ENCODE data around the gene HTR2B.
"Not testable (repeated sequence)": the region's sequence is repeated elsewhere in the genome, so short reads cannot be mapped to it uniquely, and the experiment has no call there.

The HTR2B gene

DNA sequence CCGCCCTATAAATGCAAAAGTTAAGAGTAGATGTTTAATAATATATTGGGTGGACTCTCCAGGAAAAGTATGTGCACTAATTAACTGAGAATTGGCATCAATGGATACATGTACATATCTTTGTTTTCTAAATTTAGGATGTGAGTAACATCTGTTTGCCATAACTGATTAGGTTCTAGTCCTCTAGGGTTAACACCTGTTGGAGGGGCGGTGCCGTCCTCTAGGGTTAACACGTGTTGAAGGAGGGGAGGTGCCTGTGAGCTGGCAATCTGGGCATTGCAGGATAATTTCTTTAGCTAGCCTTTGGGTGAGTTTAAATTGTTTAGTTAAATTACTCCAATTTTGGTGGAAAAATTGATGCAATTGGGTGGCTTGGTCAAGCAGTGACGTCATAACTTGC is 30.9 kb downstream of the HTR2B start:
- DNase-seq, result no peak

DNA sequence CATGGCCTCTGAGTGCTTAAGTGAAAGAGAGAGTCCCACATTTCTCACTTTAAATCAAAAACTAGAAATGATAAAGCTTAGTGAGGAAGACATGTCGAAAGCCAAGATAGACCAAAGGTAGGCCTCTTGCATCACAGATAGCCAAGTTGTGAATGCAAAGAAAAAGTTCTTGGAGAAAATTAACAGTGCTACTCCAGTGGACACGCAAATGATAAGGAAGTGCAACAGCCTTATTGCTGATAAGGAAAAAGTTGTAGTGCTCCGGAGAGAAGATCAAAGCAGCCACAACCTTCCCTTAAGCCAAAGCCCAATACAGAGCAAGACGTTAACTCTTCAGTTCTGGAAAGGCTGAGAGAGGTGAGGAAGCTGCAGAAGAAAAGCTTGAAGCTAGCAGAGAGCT is 36.1 kb downstream of the HTR2B start:
- no peak for DNase-seq

DNA sequence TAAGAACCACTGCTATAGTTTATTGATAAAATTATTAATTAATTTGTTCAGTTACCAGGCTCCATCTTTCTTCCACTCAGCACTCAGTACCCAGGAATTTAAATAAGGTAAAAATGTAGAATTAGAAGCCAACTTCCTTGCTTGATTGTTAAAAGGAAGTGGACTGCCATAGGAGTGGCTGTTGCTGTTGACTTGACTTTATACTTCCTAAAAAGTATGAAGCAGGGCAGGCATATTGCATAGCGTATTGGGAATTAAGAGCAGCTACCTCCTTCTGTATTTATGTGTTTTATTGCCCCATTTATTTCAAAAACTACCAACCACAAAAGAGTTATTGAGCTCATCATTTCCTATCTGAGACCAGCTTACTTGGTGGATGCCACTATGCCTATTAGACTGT is 40.3 kb downstream of the HTR2B start:
- DNase-seq, result no peak

DNA sequence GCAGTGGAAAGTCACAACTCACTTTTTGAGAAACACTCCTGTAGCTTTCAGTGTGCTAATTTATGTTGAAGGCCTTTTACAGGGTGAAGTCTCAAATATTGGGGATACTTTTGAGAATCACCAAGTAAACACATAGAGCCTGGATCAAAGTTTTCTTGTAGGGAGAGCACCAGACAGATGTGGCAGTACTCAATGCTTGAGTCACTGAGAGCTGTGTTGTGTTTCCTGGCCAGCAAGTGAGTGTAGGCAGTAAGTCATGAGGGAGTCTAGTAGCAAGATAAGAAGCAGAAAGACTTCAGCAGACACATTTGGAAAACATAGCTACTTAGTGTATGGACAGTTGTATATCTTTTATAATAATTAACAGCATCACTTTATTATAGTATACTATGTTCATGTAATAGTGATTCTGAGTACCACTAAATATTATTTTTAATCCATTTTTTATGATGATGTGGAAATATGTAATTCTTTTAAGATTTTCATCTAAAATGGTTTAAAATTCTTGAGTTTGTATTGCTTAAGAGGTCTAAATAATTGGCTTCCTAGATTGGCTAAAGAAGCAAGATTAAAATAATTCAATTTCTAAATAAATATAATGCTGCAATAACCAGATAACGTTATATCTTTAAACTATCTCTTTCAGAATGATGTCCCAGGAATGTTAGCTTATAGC is 55.3 kb downstream of the HTR2B start:
- DNase-seq, result no peak

DNA sequence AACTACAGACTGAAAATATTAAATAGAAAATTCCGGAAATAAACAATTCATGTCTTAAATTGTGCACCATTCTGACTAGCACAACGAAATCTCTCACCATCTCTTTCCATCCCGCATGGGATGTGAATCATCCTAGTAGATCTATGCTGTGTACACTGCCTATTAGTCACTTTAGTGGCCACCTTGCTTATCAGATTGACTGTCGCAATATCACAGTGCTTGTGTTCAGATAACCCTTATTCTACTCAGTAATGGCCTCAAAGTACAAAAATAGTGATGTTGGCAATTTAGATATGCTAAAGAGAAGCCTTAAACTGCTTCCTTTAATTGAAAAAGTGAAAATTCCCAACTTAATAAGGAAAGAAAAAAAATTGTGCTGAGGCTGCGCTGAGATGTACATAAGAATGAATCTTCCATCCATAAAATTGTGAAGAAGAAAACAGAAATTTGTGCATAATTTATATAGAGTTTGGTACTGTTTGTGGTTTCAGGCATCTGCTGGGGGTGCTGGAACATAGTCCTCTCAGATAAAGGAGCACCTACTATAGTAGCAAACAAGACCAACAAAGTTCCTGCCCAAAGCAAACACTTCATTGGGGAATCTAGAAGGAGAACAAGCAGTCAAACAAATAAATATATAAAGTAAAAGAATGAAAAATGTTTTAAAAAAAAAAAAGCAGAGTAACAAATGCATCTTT is 56.2 kb downstream of the HTR2B start:
- DNase-seq, result no peak

DNA sequence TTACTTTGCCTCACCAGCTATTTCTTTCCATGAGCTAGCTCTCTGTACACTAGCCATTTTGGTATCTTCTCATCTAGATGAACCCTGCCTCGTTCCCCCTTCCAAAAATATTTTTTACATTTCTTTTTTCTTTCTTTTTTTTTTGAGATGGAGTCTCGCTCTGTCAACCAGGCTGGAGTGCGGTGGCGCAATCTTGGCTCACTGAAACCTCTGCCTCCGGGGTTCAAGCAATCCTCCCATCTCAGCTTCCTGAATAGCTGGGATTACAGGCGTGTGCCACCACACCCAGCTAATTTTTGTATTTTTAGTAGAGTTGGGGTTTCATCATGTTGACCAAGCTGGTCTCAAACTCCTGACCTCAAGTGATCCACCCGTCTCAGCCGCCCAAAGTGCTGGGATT is 57.3 kb downstream of the HTR2B start:
- DNase-seq, result not testable (repeated sequence)

DNA sequence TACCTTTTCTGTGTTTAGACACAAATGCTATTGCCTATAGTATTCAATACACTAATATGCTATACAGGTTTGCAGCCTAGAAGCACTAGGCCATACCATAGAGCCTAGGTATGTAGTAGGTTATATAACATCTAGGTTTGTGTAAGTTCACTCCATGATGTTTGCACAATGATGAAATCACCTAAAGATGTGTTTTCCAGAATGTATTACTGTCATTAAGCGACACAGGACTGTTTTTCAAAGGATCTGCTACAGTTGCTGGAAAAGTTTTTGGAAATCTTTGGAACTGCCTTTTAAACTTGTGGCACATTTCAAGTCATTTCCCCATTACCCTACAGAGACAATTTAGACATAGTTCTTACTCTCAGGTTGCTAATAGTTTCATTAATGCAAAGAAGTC is 58.9 kb downstream of the HTR2B start:
- no peak for DNase-seq

DNA sequence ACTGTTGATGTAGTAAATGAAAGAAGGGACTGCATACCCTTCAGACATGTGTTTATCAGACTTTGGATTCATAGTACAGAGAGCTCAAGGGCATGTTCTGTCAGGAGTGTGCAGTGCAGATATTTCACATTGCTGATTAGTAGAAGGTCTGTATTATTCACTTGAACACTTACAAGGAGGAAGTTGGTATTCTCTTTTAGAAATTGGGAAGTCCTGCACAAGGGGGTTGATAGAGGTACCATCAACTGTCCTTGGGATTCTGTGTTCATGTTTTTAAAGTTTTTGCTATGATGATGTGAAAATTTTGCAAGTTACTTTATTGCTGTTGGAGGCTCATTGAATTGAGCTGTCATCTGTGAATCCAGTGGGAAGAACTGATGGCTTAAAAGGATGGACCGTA is 61.5 kb downstream of the HTR2B start:
- no peak for DNase-seq

DNA sequence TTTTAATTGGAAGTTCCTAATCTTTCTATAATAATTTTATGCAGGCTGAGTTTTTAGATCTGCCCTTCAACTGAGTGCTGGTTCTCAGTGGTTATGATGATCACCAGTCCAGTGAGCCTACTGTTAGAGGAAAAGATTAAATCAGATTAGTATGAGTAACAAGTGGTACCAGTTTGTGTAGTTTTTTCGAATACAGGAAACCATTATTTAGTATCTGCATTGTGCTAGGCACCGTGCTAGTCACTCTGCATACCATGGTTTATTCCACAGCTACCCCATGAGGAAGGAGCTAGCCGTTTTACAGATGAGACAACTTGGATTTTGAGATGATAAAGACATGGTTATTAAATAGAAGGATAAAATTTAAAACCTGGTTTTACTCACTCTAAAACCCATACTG is 62.1 kb downstream of the HTR2B start:
- DNase-seq, result no peak

DNA sequence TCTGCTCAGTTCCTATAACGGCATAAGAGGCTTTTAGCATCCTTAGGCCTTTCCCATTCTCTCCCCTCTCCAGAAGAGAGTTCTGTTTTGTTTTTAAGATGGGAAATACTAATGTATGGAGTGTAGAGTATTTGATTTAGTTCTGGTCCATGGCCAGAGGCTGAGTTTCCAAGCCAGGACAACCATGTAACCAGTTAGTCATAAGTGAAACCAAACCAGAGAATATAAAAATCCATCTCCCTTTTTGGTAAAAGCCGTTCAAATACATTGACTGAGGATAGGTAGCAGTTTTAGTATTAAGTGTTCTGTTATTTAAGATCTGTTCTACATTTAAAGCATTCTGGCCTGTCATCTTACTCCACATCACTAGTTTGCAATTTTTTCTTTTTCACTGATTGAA is 65.1 kb downstream of the HTR2B start:
- no peak for DNase-seq

DNA sequence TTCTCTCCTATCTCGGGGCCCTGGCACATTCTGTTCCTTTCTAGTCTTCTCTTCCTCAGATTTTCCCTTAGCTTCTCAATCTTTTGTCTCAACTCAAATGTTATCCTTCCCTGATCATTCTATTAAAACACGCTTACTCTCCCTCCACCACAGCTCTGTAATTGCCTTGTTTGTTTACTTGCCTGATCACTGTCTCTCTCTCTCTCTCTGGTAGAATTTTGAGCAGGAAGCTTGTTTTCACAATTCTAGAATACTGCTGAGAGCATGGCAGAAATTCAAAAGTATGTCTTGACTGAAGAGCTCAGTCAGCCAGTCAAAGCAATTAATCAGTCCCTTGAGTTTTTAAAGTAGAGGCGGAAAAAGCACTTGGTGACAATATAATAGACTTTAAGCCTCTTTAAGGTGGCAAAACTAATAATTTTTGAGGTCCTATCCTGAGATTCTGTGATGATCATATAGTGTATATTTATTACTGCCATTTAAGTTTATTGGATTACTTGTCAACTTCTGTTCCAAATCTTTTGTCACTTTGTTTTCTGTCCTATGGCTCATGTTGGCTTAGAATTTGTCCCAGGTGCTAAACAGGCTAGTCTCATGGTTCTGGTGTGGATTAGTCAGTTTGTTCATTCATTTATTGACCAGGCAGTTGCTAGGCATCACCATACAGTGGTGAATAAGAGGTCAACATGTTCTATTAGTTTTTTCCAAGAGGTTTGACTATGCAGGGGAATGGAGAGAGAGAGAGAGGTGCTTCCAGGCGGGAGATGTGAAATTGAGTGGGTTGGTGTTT is 65.9 kb downstream of the HTR2B start:
- DNase-seq, result no peak

Data from hypothalamus (tissue), 51 donors.